ENCODE data around the gene MED16.

MED16 gene

DNA sequence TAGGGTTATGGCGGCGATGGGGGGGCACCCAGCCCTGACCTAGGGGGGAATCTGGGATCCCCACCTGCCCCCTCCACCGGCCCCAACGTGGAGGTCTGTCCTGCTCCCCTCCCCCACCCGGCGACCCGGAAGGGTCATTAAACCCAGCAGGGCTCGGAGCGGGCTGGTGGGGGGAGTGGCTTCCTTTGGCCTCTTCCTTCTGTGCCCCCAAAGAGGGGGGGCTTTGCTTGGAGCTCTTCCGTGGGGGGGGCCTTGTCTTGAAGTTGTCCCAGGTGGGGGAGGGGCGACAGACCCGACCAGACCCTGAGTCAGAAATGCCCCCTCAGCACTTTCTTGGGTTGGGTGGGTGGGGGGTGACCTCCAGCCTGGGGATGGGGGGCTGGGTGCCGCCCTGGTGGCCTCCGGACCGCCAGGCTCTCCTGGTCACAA, 34.4 kb upstream of the MED16 start:
- TF ChIP-seq, protein P1, sequence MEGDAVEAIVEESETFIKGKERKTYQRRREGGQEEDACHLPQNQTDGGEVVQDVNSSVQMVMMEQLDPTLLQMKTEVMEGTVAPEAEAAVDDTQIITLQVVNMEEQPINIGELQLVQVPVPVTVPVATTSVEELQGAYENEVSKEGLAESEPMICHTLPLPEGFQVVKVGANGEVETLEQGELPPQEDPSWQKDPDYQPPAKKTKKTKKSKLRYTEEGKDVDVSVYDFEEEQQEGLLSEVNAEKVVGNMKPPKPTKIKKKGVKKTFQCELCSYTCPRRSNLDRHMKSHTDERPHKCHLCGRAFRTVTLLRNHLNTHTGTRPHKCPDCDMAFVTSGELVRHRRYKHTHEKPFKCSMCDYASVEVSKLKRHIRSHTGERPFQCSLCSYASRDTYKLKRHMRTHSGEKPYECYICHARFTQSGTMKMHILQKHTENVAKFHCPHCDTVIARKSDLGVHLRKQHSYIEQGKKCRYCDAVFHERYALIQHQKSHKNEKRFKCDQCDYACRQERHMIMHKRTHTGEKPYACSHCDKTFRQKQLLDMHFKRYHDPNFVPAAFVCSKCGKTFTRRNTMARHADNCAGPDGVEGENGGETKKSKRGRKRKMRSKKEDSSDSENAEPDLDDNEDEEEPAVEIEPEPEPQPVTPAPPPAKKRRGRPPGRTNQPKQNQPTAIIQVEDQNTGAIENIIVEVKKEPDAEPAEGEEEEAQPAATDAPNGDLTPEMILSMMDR (conservative IDR thresholded peaks at IDR 0.05): no peak
- peak overlapping the region; percentile 87; the same call in 1 of the 2 replicates for H3K27ac ChIP-seq

DNA sequence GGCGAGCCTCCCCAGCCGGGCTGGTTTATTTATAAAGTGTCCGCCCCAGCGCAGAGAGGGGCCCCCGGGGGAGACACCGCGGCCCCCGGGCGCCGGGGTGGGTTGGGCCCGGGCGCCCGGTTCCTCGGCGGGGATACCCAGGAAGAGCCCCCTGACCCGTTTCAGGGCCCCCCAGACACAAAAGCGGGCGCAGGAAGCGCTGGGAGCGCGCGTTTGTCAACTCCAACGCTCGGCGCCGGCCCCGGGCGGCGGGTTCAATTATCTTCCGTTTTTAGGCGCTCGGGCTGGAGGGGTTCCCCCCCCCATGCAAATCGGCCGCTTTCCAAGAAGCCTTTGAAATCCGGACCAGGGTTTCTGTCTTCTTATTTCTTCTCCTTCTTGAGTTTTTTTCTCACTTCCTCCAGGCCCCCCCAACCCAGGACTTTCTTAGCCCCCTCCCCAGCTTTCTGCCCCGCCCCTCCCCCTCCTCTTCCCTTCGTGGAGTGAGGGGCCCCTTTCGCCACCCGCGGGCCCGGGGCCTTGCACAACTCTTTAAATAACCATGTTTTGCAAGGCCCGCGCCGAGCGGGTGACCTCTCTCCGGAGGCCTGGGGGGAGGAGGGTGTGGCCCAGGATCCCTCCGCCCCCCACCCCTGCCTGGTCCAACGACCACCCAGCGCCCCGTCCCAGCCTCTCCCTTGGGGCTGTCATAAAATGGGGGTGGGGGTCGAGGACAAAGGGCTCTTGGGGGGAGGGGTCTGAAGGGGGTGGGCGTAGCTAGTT, 33.8 kb upstream of the MED16 start:
- TF ChIP-seq, protein P1 (conservative IDR thresholded peaks at IDR 0.05): no peak
- H3K27ac ChIP-seq: peak overlapping the region; percentile 87

DNA sequence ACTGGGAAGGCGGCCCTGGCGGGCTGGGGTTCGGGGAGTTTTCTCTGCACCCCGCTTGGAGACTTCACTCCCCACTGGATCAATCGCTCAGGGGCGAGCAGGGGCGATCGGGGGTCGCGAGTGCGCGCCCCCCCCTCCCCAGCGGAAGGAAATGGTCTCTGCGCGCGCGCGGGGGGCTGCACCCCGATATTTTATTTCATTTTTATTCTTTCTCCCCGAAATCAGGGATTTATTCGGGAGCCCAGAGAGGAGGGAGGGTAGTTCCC, 33.3 kb upstream of the MED16 start:
- H3K27ac ChIP-seq: peak overlapping the region; percentile 87
- TF ChIP-seq, protein P1 (conservative IDR thresholded peaks at IDR 0.05): no peak

DNA sequence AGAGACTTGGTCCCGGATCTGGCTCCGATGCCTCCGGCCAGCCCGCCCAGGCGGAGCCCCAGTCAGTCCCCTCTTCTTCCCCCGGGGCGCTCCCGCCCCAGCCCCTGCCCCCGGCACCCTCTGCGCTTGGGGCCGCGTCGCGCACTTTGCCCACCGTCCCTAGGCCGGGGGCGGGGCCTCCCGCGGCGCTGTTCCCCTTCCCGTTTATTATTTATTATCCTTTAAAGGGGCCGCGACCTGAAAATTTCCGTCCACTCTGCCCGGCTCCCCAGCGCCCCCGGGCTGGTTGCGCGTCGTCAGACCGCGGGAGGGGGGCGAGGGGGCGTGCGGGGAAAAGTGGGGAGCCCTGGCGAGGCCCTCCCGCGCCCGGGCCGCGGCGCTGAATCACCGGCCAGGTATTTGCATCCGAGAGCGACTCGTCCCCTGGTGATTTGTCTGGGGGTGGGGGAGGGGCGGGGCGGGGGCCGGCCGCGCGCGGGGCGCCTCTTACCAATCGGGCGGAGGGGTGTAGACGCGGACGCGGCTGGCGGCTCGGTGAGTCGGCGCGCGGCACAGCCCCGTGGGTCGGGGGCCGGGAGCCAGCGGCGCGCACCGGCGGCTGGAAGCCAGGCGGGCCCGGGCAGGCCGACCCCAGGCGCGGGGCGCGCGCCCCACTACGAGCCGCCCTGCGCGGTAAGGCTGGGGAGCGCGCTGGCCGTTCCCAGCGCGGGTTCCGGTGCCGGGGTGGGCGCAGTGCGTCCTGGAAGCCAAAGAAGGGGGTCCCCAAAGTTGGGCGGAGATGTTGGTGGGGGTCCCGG, 32.7 kb upstream of the MED16 start, which contains the start of gene ARID3A:
TSS of gene ARID3A (plus strand) at position 510 of the 797 bp plus-strand sequence. CDS start 3,494 bp downstream, outside the sequence.
- H3K27ac ChIP-seq: peak within 1 kb of the TSS; percentile 87
- TF ChIP-seq, protein P1 (conservative IDR thresholded peaks at IDR 0.05): no peak

DNA sequence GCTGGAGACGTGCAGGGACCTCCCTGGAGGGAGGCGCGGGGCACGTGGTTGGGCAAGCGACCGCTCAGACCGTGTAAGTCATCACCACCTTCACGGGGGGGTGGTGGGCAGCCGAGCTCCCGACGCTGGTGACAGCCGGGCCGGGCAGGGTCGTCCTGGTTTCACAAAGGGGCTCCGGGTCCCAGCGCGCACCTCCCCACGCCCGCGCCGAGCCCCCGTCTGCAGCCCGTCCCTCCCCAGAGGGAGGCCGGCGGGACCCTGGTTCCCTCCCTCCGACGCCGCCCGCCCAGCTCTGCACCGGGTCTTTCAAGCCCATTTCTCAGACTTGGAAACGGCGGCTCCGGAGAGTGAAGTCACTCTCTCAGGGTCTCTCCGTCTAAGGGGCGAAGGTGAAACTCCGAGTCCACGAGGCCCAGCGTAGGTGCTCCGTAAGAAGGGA, 32.1 kb upstream of the MED16 start:
- TF ChIP-seq, protein P1 (conservative IDR thresholded peaks at IDR 0.05): no peak
- peak overlapping the region; percentile 87 for H3K27ac ChIP-seq

DNA sequence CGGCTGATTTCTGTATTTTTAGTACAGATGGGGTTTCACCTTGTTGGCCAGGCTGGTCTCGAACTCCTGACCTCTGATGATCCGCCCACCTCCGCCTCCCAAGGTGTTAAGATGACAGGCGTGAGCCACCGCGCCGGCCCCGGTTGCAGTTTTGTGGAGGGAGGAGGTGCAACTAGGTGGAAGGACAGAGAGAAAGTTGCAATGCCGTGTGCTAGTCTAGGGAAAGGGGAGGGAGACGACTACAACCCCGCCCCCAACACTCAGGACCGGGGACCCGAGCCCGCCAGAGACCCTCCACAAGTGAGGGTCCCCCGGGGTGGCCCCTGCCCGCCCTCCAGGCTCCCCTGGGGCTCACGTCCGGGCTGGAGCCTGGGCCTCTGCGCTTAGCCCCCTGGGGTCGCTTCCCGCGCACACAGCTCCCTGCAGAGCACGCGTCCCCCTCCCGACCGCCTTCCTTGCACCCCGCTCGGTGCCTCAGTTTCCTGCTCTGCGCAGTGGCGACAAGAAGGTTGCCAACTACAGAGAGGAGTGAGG, 31.6 kb upstream of the MED16 start:
- H3K27ac ChIP-seq: peak overlapping the region; percentile 87
- TF ChIP-seq, protein P1 (conservative IDR thresholded peaks at IDR 0.05): no peak

Data from VCaP (cell line).